K562 (cell line): ENCODE measurements around the gene DYNLL1.
"Not testable (repeated sequence)": the region's sequence is repeated elsewhere in the genome, so short reads cannot be mapped to it uniquely, and the experiment has no call there.

Source experiments
- ATF7 ChIP-seq: fragments of 450-650 bp; IDR thresholded peaks from 2 replicates; pipeline ENCODE4 v1.7.1; 2014; ENCODE audit warnings: mild to moderate bottlenecking, moderate library complexity
- CTCF ChIP-seq, 3 experiments: IDR thresholded peaks in 2 of 3; conservative IDR thresholded peaks in 1 of 3; 2 replicates each; pipeline ENCODE4 v1.5.1; 2011 to 2012; ENCODE audit warnings: low read length in 3 of 3, mild to moderate bottlenecking in 3 of 3, control low read depth in 2 of 3, improper control_type of control experiment in 1 of 3, inconsistent platforms in 1 of 3, low read depth in 1 of 3, mixed read lengths in 1 of 3, moderate library complexity in 1 of 3; ENCODE audit not compliant: insufficient read depth in 2 of 3
- EP300 ChIP-seq: IDR thresholded peaks from 2 replicates; pipeline ENCODE4 v1.6.1; 2012; ENCODE audit warnings: low read length, improper control_type of control experiment
- GATA2 ChIP-seq: sonication (generic); formaldehyde crosslinking; IDR thresholded peaks from 2 replicates; pipeline ENCODE4 v1.4.0; 2020; ENCODE audit warnings: mild to moderate bottlenecking, missing genetic modification reagents

GRCh38 chr12:120452524-120452923 is 43.4 kb upstream of the DYNLL1 start:
- not testable (repeated sequence) for TF ChIP-seq EP300; ATF7; GATA2; CTCF (IDR thresholded peaks at IDR 0.05 in 2 of 3, conservative IDR thresholded peaks at IDR 0.05 in 1 of 3; ENCODE audit: insufficient read depth in 2 of 3, low read depth in 1 of 3, low read length in 3 of 3)
